RWPE1 (cell line): ENCODE measurements around the gene MUC20.
"Not testable (repeated sequence)": the region's sequence is repeated elsewhere in the genome, so short reads cannot be mapped to it uniquely, and the experiment has no call there.

Source experiments
- CTCF ChIA-PET: fragments of 350-600 bp; sonication (Branson Sonifier 250); formaldehyde crosslinking; extraction: SDS; loops from one replicate; lab custom pipeline; 2021; lab: Yijun Ruan, JAX
- POLR2A ChIA-PET: fragments of 400-600 bp; formaldehyde crosslinking; extraction: SDS; loops from one replicate; lab custom pipeline; 2020; ENCODE audit warnings: antibody characterized with exemption; ENCODE audit not compliant: low non-redundant PET; lab: Yijun Ruan, JAX
- DNase-seq: peaks from one replicate; pipeline ENCODE4 v3.0.0; 2012; ENCODE audit warnings: low spot score
- H3K27ac ChIP-seq: fragments of 450-650 bp; 2 replicates; pipeline ENCODE4 v1.5.1; 2017
- TF ChIP-seq, protein P1 (sequence below): fragments of 450-650 bp; conservative IDR thresholded peaks from 2 replicates; pipeline ENCODE4 v1.5.1; 2017; ENCODE audit warnings: low read depth, mild to moderate bottlenecking

Gene MUC20

DNA sequence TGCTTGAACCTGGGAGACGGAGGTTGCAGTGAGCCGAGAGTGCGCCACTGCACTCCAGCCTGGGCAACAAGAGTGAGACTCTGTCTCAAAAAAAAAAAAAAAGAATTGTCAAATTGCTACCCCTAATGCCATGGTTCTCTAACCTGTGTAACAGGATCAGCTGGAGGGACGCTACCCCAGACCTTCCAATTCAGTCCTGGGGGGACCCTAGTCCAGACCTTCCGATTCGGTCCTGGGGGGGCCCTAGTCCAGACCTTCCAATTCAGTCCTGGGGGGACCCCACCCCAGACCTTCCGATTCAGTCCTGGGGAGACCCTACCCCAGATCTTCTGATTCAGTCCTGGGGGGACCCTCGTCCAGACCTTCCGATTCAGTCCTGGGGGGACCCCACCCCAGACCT lies 29.8 kb upstream of the MUC20 start:
- H3K27ac ChIP-seq: no peak overlapping the region
- ChIA-PET CTCF (interaction anchor here (0.6 kb wide), 1 partner anchor 279 kb away, joined by 9 read pairs; no protein-coding TSS in a partner anchor), POLR2A (no interaction called here)
- no peak for DNase-seq
- TF ChIP-seq, protein P1, sequence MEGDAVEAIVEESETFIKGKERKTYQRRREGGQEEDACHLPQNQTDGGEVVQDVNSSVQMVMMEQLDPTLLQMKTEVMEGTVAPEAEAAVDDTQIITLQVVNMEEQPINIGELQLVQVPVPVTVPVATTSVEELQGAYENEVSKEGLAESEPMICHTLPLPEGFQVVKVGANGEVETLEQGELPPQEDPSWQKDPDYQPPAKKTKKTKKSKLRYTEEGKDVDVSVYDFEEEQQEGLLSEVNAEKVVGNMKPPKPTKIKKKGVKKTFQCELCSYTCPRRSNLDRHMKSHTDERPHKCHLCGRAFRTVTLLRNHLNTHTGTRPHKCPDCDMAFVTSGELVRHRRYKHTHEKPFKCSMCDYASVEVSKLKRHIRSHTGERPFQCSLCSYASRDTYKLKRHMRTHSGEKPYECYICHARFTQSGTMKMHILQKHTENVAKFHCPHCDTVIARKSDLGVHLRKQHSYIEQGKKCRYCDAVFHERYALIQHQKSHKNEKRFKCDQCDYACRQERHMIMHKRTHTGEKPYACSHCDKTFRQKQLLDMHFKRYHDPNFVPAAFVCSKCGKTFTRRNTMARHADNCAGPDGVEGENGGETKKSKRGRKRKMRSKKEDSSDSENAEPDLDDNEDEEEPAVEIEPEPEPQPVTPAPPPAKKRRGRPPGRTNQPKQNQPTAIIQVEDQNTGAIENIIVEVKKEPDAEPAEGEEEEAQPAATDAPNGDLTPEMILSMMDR: no peak

DNA sequence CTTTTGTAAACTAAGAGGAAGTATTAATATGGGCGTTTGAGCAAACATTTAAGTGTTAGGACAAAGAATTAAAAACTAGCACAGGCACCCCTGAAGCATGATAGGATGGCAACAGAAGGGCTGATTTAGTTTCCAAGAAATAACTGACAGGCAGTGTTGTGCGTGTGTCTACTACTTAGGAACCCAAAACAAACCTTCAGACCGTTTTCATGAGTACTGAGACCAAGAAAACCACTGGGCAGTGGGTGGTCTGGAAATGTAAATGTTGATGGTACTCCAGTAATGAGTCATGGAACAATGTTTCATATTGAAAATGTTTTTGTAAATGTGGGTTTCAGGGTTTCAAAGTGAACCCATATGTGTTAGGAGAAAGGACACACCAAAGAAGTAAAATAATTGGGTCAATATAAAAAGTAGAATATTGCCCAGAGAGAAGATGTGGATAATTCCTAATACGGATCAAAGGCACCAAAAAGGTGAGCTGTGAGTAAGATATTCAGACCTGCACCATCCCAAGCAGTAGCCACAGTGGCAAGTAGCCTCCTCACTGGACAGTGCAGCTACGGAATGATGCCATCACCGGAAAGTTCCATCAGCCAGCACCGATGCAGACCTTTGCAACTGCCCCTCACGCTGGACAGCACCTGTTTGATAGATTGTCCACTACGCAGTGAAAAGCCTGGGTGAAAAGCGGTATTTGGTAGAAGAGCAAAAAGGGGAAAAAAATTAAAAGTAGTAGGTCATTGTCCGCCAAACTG lies 29.0 kb upstream of the MUC20 start:
- CTCF ChIA-PET, POLR2A ChIA-PET, H3K27ac ChIP-seq, DNase-seq: not testable (repeated sequence)

DNA sequence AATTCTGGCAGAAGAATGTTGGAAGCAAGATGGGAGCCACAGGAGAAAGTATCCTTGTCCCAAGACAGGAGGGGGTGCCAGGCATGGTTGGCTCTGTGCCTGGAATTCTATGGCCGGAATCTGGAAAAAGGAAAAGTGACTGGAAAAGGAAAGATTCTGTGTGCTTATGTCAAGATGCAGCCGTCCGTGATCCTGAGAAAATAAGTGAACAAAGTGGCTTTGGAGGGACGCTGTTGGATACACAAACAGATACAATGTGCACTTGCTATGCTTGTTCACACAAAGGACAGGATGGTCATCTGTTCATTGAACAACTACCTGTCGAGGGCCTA lies 28.5 kb upstream of the MUC20 start:
- DNase-seq: no peak
- TF ChIP-seq, protein P1: no peak
- CTCF ChIA-PET: no interaction called here
- POLR2A ChIA-PET: no interaction called here
- no peak overlapping the region for H3K27ac ChIP-seq

DNA sequence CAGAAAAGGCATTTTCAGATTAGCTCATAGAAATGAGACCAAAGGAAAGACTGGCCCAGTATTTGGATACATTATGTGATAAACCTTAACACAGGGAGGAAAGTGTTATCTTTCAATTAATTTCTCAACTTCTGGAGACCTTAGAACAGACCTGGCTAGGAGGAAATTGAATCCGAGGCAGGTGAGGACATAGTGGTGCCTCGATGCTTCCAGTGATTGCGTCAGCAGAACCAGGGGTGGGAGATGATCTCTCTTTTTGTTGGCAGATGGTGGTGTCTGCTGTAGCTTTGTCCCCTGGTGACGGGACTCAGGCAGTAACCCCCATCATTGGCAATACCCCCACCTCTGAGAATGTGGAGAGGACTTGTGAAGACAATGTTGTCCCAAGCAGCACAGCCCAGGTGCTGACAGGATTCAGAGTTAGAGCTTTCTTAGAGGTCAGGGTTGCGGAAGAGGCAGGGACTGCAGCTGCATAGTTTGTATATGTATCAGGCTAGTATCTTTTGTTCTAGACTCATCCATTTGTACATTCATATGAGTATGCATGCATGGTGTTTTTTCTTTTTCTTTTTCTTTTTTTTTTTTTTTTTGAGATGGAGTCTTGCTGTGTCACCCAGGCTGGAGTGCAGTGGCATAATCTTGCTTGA lies 27.9 kb upstream of the MUC20 start:
- DNase-seq: no peak
- ChIA-PET POLR2A (no interaction called here), CTCF (interaction anchor here (0.6 kb wide), 1 partner anchor 157 kb away, joined by 3 read pairs; no protein-coding TSS in a partner anchor)
- TF ChIP-seq, protein P1: no peak
- H3K27ac ChIP-seq: no peak overlapping the region

DNA sequence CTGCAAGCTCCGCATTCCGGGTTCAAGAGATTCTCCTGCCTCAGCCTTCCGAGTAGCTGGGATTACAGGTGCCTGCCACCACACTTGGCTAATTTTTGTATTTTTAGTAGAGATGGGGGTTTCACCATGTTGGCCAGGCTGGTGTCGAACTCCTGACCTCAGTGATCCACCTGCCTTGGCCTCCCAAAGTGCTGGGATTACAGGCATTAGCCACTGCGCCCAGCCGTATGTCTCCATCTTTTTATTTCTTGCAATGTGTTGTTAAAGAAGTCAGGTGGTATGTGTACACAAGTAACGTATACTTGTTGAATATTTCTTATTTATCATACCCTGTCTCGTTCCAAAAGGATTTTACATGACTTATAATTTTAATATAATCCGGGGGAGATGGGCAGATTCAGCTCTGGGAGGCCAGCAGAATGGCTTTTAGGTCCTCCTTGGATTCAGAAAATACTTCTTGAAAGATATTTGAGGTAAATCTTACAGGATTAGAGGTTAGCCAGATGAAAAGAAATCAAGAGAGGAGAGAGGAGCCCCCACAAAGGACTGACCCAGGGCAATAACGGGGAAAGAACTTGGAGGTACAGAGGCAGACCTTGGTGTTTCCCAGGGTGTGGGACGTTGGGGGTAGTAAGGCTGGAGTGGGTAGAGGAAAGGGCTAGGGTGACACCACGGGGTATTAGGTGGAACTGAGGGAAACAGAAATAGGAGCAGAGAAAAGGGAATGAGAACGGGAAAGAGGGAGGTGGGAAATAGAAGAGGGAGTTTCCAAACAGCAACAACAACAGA lies 27.2 kb upstream of the MUC20 start:
- TF ChIP-seq, protein P1: no peak
- CTCF ChIA-PET: interaction anchor here (0.6 kb wide), 1 partner anchor 156 kb away, joined by 3 read pairs; no protein-coding TSS in a partner anchor
- POLR2A ChIA-PET: no interaction called here
- H3K27ac ChIP-seq: no peak overlapping the region
- DNase-seq: no peak

DNA sequence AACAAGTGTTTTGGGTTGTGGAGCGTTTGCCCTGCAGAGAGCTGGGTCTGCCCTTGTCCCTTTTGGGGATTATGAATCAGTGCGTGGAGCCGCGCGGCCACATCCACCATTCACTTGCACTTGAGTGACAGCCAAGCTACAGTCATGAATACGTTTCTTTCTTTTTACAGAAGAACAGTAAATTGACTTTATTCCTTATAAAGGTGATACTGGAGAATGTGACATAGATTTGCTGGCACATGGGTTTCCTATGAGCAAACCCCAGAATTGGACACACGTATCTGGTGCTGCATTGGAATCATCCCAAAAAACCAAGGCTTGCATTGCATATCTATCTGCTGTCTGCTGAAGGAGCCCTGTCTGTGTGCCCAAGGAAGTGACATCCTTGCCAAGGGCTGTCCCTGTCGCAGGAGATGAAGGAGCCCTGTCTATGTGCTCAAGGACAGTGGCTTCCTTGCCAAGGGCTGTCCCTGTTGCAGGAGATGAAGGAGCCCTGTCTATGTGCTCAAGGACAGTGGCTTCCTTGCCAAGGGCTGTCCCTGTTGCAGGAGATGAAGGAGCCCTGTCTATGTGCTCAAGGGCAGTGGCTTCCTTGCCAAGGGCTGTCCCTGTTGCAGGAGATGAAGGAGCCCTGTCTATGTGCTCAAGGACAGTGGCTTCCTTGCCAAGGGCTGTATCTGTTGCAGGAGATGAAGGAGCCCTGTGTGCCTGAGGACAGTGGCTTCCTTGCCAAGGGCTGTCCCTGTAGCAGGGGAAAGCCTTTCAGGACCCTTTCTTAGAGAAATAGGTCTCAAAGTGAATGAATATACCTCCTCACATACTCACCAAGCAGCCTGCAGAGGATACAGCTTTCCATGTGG lies 26.3 kb upstream of the MUC20 start:
- POLR2A ChIA-PET, H3K27ac ChIP-seq, CTCF ChIA-PET, DNase-seq: not testable (repeated sequence)
